ENCODE measurements around the gene P2RY1. TPM values are rescaled to one million over a fixed set of nuclear protein-coding genes. Genes with fewer than 3 reads are reported as not detected.
"Not testable (repeated sequence)": the region's sequence is repeated elsewhere in the genome, so short reads cannot be mapped to it uniquely, and the experiment has no call there.

Gene P2RY1
- total RNA-seq, 2 donors from 2014 or later, result 15.6 to 23.8 TPM

GRCh38 chr3:152834191-152834775 is 648 bp upstream of the P2RY1 start:
- DNase-seq, result peak in 1 of 2 donors; percentile 73
- intact Hi-C loops (cut with DNase I, micrococcal nuclease), result no loop called here
- ATAC-seq, result peak; percentile 64

GRCh38 chr3:152835601-152836102 is 721 bp downstream of the P2RY1 start:
- intact Hi-C loops (cut with DNase I, micrococcal nuclease), result no loop called here
- ATAC-seq (peak; percentile 19), DNase-seq (peak; percentile 36 to 45)

GRCh38 chr3:152836269-152836668 is 1.3 kb downstream of the P2RY1 start:
- intact Hi-C loops (cut with DNase I, micrococcal nuclease), result no loop called here
- no peak for ATAC-seq
- DNase-seq, result peak in 1 of 2 donors; percentile 8

GRCh38 chr3:152839511-152839910 is 4.6 kb downstream of the P2RY1 start:
- no peak for DNase-seq
- no peak for ATAC-seq
- intact Hi-C loops (cut with DNase I, micrococcal nuclease), result no loop called here

GRCh38 chr3:152841131-152841530 is 6.2 kb downstream of the P2RY1 start:
- no peak for DNase-seq
- no peak for ATAC-seq
- intact Hi-C loops (cut with DNase I, micrococcal nuclease), result no loop called here

- DNase-seq (no peak), ATAC-seq (no peak)
- intact Hi-C loops (cut with DNase I, micrococcal nuclease), result no loop called here
Observed at GRCh38 chr3:152842413-152842812, 7.5 kb downstream of the P2RY1 start.

GRCh38 chr3:152843955-152844354 is 9.0 kb downstream of the P2RY1 start:
- ATAC-seq (peak; percentile 98), DNase-seq (no peak)
- intact Hi-C loops (cut with DNase I, micrococcal nuclease), result no loop called here

- DNase-seq; ATAC-seq; intact Hi-C loops (cut with DNase I, micrococcal nuclease): not testable (repeated sequence)
Observed at GRCh38 chr3:152846572-152847202, 11.8 kb downstream of the P2RY1 start.

GRCh38 chr3:152847599-152847998 is 12.7 kb downstream of the P2RY1 start:
- ATAC-seq, result not testable (repeated sequence)

GRCh38 chr3:152849996-152850578 is 15.2 kb downstream of the P2RY1 start:
- DNase-seq, result no peak
- ATAC-seq, result no peak
- intact Hi-C loops (cut with DNase I, micrococcal nuclease), result no loop called here

More at GRCh38 chr3:152847599-152847998, 12.7 kb downstream of the P2RY1 start:
- intact Hi-C loops (cut with DNase I, micrococcal nuclease); DNase-seq: not testable (repeated sequence)

- ATAC-seq, result no peak
- DNase-seq, result no peak
- intact Hi-C loops (cut with DNase I, micrococcal nuclease), result no loop called here
Observed at GRCh38 chr3:152853196-152853595, 18.3 kb downstream of the P2RY1 start.

- peak; percentile 28 for ATAC-seq
- intact Hi-C loops (cut with DNase I, micrococcal nuclease), result no loop called here
Observed at GRCh38 chr3:152857082-152857481, 22.2 kb downstream of the P2RY1 start.

GRCh38 chr3:152858170-152858800 is 23.4 kb downstream of the P2RY1 start:
- intact Hi-C loops (cut with DNase I, micrococcal nuclease), result no loop called here
- DNase-seq (no peak), ATAC-seq (no peak)

More at GRCh38 chr3:152857082-152857481, 22.2 kb downstream of the P2RY1 start:
- DNase-seq, result no peak

GRCh38 chr3:152860736-152861135 is 25.8 kb downstream of the P2RY1 start:
- intact Hi-C loops (cut with DNase I, micrococcal nuclease), result no loop called here
- ATAC-seq (no peak), DNase-seq (no peak)

- ATAC-seq, result no peak
- no peak for DNase-seq
Observed at GRCh38 chr3:152865668-152866245, 30.8 kb downstream of the P2RY1 start.

GRCh38 chr3:152870027-152870426 is 35.1 kb downstream of the P2RY1 start:
- no peak for ATAC-seq
- DNase-seq, result no peak

More at GRCh38 chr3:152865668-152866245, 30.8 kb downstream of the P2RY1 start:
- intact Hi-C loops (cut with DNase I, micrococcal nuclease), result no loop called here

GRCh38 chr3:152873314-152873713 is 38.4 kb downstream of the P2RY1 start:
- DNase-seq; ATAC-seq; intact Hi-C loops (cut with DNase I, micrococcal nuclease): not testable (repeated sequence)

More at GRCh38 chr3:152870027-152870426, 35.1 kb downstream of the P2RY1 start:
- intact Hi-C loops (cut with DNase I, micrococcal nuclease), result no loop called here

GRCh38 chr3:152874896-152875749 is 40.2 kb downstream of the P2RY1 start:
- no peak for ATAC-seq
- DNase-seq, result no peak
- intact Hi-C loops (cut with DNase I, micrococcal nuclease), result no loop called here
